ENCODE results near the gene CCDC106. TPM values are rescaled to one million over a fixed set of nuclear protein-coding genes. Genes with fewer than 3 reads are reported as not detected.

CCDC106 gene
- total RNA-seq, 1 donor from 2014 or later, result 12.2 TPM

DNA sequence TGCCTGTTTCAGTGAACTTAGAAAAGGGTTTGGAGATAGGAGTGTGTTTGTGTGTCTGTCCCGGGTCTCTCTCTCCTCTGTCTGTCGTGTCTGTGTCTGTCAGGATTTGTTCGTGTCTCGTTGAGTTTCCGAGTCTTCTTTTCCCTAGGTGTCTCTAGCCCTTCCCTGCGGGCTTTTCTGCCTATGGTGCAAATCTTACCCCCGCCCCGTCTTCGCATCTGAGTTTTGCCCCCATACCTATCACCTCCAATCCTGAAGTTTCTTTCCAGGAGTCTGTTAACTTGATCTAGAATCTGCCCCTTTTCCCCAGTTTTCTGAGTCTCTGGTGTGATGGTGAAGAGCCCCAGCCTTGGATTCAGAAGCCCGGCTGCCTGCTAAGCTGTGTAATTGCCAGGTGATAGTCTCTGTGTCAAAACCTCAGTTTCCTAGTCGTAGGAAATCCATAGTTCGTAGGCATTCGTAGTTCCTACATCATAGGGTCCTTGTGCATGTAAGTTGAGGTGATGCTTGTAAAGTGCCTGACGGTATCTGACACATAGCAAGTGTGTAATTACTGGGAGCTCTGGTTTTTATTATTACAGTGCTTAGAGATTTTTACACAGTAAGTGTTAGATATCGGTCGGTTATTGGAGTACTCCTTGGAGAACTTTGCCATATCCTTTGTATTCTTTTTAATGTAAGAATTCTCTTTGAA lies 27.8 kb downstream of the CCDC106 start:
- Histone ChIP-seq H4K20me1 (ENCODE audit: insufficient read depth, low read length) (peaks cover 87% of the 10 kb centered on the region), H3K27me3 (ENCODE audit: insufficient read depth, low read length) (no peaks in the 10 kb centered on the region)
- peaks cover 34% of the 10 kb centered on the region for H3K4me1 Mint-ChIP-seq (ENCODE audit: low read depth, unreplicated experiment)

DNA sequence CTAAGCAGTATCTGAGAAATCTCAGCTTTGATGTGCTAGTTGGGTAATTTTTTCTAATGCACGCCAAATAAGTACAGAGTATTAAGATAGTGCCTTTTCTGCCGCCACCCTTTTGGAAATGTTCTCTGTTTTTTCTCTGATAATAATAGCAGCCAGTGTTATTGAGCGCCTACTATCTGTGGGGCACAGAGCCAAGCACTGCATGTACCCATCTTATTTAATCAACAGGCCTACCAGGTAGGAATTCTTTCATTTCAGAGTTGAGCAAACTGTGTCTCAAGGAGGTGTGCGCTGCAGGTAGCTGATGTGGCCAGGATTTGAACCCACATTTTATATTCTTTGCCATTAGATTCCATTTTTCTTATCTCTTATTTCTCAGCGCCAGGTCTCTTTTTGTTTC lies 28.4 kb downstream of the CCDC106 start:
- no peaks in the 10 kb centered on the region for H3K27me3 Mint-ChIP-seq (ENCODE audit: low read depth, unreplicated experiment)
- H3K36me3 Mint-ChIP-seq (ENCODE audit: low read depth, unreplicated experiment), result peaks cover 8% of the 10 kb centered on the region
- TF ChIP-seq EZH2 (IDR thresholded peaks at IDR 0.05; ENCODE audit: insufficient read depth, low read length), result no peak
- TF ChIP-seq, protein P1, sequence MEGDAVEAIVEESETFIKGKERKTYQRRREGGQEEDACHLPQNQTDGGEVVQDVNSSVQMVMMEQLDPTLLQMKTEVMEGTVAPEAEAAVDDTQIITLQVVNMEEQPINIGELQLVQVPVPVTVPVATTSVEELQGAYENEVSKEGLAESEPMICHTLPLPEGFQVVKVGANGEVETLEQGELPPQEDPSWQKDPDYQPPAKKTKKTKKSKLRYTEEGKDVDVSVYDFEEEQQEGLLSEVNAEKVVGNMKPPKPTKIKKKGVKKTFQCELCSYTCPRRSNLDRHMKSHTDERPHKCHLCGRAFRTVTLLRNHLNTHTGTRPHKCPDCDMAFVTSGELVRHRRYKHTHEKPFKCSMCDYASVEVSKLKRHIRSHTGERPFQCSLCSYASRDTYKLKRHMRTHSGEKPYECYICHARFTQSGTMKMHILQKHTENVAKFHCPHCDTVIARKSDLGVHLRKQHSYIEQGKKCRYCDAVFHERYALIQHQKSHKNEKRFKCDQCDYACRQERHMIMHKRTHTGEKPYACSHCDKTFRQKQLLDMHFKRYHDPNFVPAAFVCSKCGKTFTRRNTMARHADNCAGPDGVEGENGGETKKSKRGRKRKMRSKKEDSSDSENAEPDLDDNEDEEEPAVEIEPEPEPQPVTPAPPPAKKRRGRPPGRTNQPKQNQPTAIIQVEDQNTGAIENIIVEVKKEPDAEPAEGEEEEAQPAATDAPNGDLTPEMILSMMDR (IDR thresholded peaks at IDR 0.05; ENCODE audit: insufficient read depth, low read depth, low read length), result no peak
- H3K4me1 Mint-ChIP-seq (ENCODE audit: low read depth, unreplicated experiment), result peaks cover 38% of the 10 kb centered on the region
- H3K4me1 ChIP-seq (ENCODE audit: insufficient read depth, low read length), result peaks cover 36% of the 10 kb centered on the region
- H3K9me3 ChIP-seq (ENCODE audit: insufficient read depth, low read depth, low read length), result no peaks in the 10 kb centered on the region
- no peaks in the 10 kb centered on the region for H3K27me3 ChIP-seq (ENCODE audit: insufficient read depth, low read length)
- no peaks in the 10 kb centered on the region for H3K9me3 Mint-ChIP-seq (ENCODE audit: unreplicated experiment)
- peak overlapping the region; percentile 92 for H3K4me2 ChIP-seq (ENCODE audit: low read length)
- H3K9ac ChIP-seq (ENCODE audit: low read length), result peak overlapping the region; percentile 97
- H2AFZ ChIP-seq (ENCODE audit: low read depth, low read length), result no peak overlapping the region
- peak overlapping the region; percentile 51 for H3K27ac Mint-ChIP-seq (ENCODE audit: unreplicated experiment)
- DNase-seq (ENCODE audit: low read depth) (no peak), FAIRE-seq (no peak)
- peaks cover 87% of the 10 kb centered on the region for H4K20me1 ChIP-seq (ENCODE audit: insufficient read depth, low read length)
- no peak overlapping the region for H3K27ac ChIP-seq (ENCODE audit: low read depth, low read length)
- no peaks in the 10 kb centered on the region for H3K36me3 ChIP-seq (ENCODE audit: insufficient read depth, low read length)
- H3K4me3 Mint-ChIP-seq (ENCODE audit: unreplicated experiment), result peak overlapping the region; percentile 98
- peak overlapping the region; percentile 93 for H3K4me3 ChIP-seq (ENCODE audit: insufficient read depth, low read depth, low read length)
- peaks cover 90% of the 10 kb centered on the region for H3K79me2 ChIP-seq (ENCODE audit: insufficient read depth, low read length)

More for the DNA sequence above, 27.8 kb downstream of the CCDC106 start:
- peak overlapping the region; percentile 92 for H3K4me2 ChIP-seq (ENCODE audit: low read length)
- no peaks in the 10 kb centered on the region for H3K36me3 ChIP-seq (ENCODE audit: insufficient read depth, low read length)
- H3K36me3 Mint-ChIP-seq (ENCODE audit: low read depth, unreplicated experiment), result peaks cover 8% of the 10 kb centered on the region
- peaks cover 32% of the 10 kb centered on the region for H3K4me1 ChIP-seq (ENCODE audit: insufficient read depth, low read length)
- H2AFZ ChIP-seq (ENCODE audit: low read depth, low read length), result peak overlapping the region; percentile 40
- no peaks in the 10 kb centered on the region for H3K27me3 Mint-ChIP-seq (ENCODE audit: low read depth, unreplicated experiment)
- TF ChIP-seq, protein P1 (IDR thresholded peaks at IDR 0.05; ENCODE audit: insufficient read depth, low read depth, low read length), result no peak
- no peak for TF ChIP-seq EZH2 (IDR thresholded peaks at IDR 0.05; ENCODE audit: insufficient read depth, low read length)
- H3K9me3 ChIP-seq (ENCODE audit: insufficient read depth, low read depth, low read length), result no peaks in the 10 kb centered on the region
- peak overlapping the region; percentile 97 for H3K9ac ChIP-seq (ENCODE audit: low read length)
- peak overlapping the region; percentile 75 for H3K27ac ChIP-seq (ENCODE audit: low read depth, low read length)
- peak overlapping the region; percentile 97 for H3K27ac Mint-ChIP-seq (ENCODE audit: unreplicated experiment)
- no peaks in the 10 kb centered on the region for H3K9me3 Mint-ChIP-seq (ENCODE audit: unreplicated experiment)
- no peak for FAIRE-seq
- DNase-seq (ENCODE audit: low read depth), result no peak
- peaks cover 91% of the 10 kb centered on the region for H3K79me2 ChIP-seq (ENCODE audit: insufficient read depth, low read length)
- H3K4me3 ChIP-seq (ENCODE audit: insufficient read depth, low read depth, low read length), result peak overlapping the region; percentile 93
- peak overlapping the region; percentile 98 for H3K4me3 Mint-ChIP-seq (ENCODE audit: unreplicated experiment)
